ENCODE results near the gene GABRD.

Gene GABRD

DNA sequence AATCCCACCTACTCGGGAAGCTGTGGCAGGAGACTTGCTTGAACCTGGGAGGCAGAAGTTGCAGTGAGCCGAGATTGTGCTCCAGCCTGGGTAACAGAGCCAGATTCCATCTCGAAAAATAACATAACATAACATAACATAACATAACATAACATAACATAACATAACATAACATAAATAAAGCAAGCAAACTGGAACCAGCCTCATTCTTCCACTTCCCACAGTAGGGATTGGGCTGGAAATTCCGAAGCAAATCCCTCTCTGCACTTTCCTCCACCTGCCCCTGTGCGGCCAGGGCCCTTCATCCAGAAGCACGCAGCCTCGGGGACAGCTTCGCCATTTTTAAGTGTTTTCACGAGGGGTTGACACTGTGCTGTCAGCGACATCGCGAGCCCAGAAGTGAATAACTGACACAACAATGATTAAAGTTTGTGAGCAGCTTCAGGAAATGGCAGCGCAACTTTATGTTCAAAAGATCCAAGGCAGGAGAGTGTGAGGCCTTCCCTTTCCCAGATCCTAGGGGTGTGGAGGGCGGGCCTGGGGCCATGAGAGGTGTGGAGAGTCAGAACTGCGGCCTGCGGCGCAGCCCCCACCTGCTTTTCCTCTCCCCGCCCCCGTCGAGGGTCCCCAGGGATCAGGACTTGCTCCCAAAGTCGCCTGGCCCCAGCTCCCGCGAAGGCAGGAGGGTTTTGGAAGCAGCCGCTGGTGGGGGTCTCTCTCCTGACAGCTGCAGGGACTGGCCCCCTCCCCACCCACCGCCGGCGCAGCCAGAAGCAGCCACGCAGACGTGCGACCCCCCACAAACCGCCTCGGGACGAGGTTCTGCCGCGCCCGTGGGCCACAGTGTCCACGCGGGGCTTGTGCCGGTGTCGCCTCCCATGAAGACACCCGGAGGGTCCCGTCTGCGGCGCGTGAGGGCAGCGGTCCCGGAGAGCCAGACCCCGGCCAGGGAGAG, 651 bp upstream of the GABRD start:
- DNase-seq (ENCODE audit: low spot score), result no peak

DNA sequence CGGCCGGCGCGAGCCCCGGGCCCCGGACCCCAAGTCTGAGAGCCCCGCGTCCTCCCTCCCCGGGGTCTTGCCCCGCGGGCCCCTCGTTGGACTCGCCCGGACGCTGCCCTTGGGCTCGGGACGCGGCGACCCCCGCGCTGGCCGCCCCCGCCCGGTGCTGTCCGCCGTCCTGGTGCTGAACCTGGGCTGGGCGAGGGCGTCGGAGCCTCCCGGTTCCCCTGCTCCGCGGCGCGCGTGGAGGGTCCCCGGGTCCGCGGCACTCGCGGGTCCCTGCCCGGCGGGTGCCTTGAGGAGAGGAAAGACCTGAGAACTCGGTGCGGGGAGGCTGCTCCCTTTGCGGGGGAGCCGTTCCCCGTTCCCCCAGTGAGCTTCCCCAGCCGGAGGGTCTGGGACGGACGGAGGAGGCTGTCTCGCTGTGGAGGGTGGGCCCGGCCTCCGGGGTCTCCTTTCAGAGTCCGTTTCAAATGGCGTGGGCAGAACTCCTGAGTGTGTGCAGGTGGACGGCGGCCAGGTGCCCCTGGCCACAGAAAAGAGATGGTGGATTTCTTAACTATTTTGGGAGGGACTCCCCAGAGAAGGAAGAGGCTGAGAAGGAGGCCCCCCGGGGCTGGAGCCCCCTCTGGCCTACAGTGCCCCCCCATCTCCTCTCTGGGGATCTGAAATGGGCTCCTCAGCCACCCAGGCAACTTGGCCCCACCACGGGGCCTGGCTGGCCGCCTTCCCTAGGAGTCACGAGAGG, 595 bp downstream of the GABRD start:
- no peak for DNase-seq (ENCODE audit: low spot score)

- no peak for DNase-seq (ENCODE audit: low spot score)
These were observed 1.1 kb downstream of the GABRD start for GRCh38 chr1:2020310-2020655.

DNA sequence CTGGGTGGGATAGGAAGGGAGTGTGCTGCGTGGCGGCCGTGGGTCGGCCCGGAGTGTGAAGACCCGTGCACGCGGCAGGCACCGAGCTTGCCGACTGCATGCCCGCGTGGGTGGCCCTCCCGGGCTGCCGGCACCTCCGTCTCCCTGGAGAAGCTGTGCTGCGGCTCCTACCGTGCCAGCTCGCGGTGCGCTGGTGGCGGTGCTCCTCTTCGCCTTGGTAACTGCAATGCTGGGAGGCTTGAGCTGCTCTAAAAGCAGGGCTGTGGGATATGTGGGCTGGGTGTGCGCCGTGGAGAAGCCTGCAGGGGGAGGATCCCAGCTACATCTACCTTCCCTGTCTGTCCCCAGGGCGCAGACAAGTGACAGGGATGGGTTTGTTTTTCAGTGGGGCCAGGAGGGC, 2.4 kb downstream of the GABRD start:
- DNase-seq (ENCODE audit: low spot score), result no peak

DNA sequence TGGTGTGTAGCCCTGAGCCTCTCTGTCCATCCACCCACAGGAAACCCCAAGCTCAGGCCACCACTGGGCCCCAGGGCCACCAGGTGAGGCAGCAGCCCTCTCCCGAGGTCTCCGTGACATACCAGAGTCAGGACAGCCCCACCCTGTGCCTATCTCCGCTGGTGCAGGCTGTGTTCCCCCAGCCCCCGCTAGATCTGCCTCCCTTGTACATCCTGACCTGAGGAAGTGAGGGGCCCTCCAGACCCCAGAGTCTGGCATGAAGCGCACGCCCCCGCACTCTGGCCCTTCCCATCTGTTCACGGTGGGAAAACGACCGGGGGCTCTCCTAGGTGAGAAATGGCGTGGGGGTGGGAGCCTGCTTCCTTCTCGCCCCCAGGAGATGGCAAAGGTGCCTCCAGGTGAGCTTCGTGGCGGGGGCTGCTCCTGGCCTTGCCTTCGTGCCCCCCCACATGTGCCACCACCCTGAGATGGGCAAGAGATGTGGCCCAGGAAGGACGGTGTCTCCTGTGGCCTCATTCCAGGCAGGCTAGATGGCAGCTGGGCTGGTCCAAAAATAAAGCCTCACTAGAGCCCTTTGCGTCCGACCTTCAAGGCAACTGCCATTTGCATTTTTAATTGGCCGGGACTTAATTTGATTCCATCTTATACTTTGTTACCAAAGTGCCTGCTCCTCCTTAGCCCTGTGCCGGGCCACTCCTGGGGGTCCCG, 3.1 kb downstream of the GABRD start:
- DNase-seq (ENCODE audit: low spot score), result no peak

DNA sequence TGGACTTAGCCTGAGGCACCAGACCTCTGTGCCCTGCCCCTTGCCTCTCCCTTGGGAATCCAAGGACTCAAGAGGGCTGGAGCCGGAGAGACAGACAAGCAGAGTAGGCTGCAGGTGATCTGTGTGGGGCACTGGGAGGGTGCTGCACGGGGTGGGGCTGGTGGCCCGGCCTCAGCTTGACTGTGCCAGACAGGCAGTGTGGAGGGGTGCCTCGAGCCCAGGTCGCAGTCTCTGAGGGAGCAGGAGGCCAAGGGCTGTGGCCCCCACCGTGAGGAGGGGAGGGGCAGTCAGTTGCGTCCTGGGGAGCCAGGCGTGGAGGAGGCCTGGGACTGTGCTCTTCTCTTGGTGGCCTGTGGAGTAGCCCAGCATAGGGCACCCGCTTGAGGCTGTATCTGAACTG, 4.0 kb downstream of the GABRD start:
- no peak for DNase-seq (ENCODE audit: low spot score)

DNA sequence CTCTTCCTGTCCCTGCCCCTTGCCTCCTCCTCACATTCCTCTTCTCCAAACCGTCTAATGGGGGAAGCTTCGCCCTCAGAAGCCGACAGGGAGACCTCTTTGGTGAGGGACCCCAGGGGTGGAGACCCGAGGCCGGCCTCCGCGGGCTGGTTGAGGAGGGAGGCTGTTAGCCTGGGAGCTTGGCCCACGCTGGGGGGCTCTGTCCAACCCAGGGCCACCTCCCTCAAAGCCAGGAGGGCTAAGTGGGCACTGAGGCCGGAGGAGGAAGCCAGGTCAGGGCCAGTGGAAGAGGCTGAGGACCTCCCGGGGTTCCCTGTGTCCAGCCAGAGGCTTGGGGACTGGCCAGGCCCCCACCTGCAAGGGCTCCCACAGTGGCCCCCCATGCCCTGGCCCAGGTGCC, 5.3 kb downstream of the GABRD start:
- DNase-seq (ENCODE audit: low spot score), result no peak

DNA sequence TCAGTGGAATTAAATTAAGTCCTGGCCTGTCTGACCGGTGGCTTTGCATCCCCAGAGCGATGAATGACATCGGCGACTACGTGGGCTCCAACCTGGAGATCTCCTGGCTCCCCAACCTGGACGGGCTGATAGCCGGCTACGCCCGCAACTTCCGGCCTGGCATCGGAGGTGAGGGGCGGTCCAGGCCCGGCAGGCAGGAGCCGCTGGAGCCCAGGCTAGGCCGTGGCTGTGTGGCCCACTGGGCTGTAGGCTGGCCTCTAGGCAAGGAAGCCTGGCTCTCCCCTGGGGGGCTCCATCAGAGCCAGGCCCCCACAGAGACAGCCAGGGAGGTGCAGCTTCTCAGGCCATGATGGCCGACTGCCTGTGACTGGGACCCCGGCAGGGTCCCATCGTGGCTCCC, 5.7 kb downstream of the GABRD start:
- DNase-seq (ENCODE audit: low spot score), result no peak

GRCh38 chr1:2025491-2025981, 6.4 kb downstream of the GABRD start:
- DNase-seq (ENCODE audit: low spot score), result no peak

DNA sequence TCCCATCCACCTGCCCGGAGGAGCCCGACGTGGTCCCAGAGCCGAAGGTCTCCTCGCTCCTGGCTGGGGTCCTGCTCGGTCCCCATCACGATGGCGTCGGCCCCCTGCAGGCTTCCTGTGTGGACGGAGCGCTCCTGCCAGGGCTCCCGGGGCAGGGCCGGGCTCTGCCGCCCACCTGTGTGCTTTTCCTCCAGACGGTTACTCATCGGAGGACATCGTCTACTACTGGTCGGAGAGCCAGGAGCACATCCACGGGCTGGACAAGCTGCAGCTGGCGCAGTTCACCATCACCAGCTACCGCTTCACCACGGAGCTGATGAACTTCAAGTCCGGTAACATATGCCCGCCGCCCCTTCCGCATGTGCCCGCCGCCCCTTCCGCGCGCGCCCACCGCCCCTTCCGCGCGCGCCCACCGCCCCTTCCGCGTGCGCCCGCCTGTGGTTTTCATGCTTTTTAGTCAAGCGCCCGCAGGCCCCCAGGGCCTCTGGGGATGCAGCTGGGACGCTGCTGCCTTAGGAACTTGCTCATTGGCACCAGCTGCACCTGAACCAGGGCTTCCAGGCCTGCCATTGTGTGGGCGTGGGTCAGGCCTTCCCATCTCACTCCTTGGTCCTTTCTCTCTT, 8.9 kb downstream of the GABRD start:
- no peak for DNase-seq (ENCODE audit: low spot score)

GRCh38 chr1:2028870-2029560, 9.9 kb downstream of the GABRD start:
- no peak for DNase-seq (ENCODE audit: low spot score)

DNA sequence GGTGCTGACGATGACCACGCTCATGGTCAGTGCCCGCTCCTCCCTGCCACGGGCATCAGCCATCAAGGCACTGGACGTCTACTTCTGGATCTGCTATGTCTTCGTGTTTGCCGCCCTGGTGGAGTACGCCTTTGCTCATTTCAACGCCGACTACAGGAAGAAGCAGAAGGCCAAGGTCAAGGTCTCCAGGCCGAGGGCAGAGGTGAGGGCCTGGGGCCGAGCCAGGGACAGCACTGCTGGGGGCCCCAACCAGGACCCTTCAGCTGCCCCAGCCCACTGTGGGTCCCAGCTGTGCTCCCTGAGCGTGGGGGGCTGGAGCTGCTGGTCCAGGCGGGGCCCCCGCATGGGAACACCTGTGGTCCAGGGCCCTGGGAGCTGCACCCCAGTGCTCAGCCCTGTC, 10.4 kb downstream of the GABRD start:
- DNase-seq (ENCODE audit: low spot score), result no peak

DNA sequence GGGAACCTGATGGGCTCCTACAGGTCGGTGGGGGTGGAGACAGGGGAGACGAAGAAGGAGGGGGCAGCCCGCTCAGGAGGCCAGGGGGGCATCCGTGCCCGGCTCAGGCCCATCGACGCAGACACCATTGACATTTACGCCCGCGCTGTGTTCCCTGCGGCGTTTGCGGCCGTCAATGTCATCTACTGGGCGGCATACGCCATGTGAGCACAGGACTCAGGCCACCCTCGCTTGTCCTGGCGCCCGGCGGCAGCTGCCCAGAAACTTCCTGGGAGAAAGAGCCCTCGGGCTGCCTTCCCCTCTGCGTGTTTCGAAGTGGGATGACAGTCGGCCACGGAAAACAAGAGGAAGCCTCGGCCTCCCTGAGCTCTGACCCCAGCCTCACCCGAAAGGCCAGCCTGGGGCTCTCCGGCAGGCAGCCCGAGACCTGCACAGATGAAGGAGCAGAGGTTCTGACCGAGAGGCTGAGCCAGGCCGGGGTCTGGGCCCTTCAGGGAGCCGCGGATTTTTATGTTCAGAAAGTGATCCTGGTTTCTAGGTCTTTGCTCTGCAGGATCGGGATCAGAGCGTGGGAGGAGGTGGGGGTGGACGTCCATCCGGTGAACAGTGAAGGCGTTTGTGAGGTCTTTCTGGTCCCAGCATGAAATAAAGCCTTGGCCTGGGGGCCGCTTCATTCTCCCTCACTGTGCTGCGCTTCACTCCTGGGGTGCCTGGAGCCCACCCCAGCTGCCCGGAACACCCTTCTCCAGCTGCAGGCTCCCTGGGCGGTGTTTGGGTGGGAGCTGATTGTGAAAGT, 11.1 kb downstream of the GABRD start:
- no peak for DNase-seq (ENCODE audit: low spot score)

GRCh38 chr1:2031546-2032540, 12.7 kb downstream of the GABRD start:
- no peak for DNase-seq (ENCODE audit: low spot score)

- no peak for DNase-seq (ENCODE audit: low spot score)
These were observed 13.6 kb downstream of the GABRD start for GRCh38 chr1:2032737-2033136.

- DNase-seq (ENCODE audit: low spot score), result no peak
These were observed 14.0 kb downstream of the GABRD start for GRCh38 chr1:2033165-2033564.

GRCh38 chr1:2036287-2036686, 17.1 kb downstream of the GABRD start:
- DNase-seq (ENCODE audit: low spot score), result no peak

DNA sequence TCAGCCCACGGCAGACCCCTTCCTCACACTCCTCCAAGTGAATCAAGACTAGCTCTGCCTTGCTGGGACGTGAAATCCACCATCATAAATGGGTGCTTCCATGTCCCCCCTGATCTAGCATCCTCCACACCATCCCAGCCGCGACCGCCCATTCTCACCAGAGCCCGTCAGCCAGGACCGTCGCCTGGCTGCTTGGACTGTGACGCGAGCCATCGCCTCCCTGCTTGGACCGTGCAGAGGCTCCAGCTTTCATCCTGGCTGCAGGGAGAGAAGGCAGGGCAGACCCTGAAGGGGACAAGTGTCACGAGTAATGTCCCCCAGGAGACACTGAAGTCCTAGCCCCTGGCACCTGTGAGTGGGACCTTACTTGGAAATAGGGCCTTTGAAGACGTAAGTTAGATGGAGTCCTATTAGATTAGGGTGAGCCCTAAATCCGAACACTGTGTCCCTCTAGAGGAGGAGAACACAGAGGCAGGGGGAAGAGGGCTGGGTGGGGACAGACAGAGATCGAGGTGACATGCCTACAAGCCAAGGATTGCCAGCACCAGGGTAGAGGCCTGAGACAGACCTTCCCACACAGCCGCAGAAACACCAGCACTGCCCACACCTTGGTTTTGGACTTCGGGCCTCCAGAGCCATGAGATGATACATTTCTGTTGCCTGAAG, 18.3 kb downstream of the GABRD start:
- DNase-seq (ENCODE audit: low spot score), result no peak

DNA sequence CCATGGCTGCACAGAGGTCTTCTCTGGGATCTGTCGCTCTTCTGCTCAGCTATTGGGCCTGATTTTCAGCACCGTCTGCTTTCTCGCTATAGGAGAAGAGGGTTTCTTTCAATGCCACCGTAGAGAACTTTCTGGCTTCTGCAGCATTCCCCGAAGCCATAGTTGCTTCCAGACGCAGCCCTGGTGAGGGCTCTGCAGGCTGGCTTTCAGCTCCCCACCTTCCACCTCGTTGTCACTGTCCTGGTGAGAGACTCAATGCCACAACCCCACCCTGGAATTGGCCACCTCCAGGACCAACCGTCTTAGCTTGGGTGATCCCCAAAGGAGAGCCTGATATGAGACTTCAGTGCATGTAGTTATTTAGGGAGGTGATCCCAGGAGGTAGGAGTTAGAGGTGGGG, 19.1 kb downstream of the GABRD start:
- DNase-seq (ENCODE audit: low spot score), result no peak

Measured in AG20443 (cell line).